ENCODE results near the gene FLVCR2.

Gene FLVCR2

DNA sequence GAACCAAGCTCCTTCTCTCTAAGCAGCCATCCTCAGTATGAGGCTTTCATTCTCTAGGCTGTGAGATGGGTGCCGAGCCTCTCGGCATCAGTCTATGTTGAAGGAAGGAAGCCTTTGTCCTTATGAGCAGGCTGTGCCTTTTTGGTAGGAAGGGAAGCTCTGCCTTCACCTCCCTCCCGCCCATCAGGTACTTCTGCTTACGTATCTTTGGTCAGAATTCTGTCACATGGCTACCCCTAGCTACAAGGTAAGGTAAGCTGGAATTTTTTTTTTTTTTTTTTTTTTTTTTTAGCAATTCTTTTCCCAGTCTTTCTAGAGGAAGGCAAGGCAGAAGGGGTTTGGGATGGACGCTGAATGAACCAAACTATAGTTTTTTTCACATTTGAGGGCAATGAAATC is 39.3 kb upstream of the FLVCR2 start:
- no peak overlapping the region for H3K4me3 ChIP-seq (ENCODE audit: low read length)
- no peak for TF ChIP-seq EZH2phosphoT487 (IDR thresholded peaks at IDR 0.05; ENCODE audit: low read length)
- H3K79me2 ChIP-seq (ENCODE audit: low read length) = no peaks in the 10 kb centered on the region
- no peaks in the 10 kb centered on the region for H4K20me1 ChIP-seq (ENCODE audit: insufficient read depth, low read length)
- H3K9me2 ChIP-seq (replicated peaks; ENCODE audit: insufficient read depth, low read length) = no peaks in the 10 kb centered on the region
- H3K4me2 ChIP-seq (ENCODE audit: low read depth, low read length) = no peak overlapping the region
- no peaks in the 10 kb centered on the region for H3F3A ChIP-seq (ENCODE audit: insufficient read depth, low read length)
- H2AFZ ChIP-seq (ENCODE audit: low read length) = no peak overlapping the region
- DNase-seq = no peak
- no peaks in the 10 kb centered on the region for H3K9me3 ChIP-seq (replicated peaks; ENCODE audit: insufficient read depth, low read length)
- no peak overlapping the region for H3K9ac ChIP-seq (ENCODE audit: low read length)
- no peak overlapping the region for H3K27ac ChIP-seq (ENCODE audit: low read length)
- no peaks in the 10 kb centered on the region for H3K4me1 ChIP-seq (ENCODE audit: low read length)
- H3K27me3 ChIP-seq (replicated peaks; ENCODE audit: insufficient read depth, low read length) = no peaks in the 10 kb centered on the region
- H3K36me3 ChIP-seq (replicated peaks; ENCODE audit: insufficient read depth, low read length) = no peaks in the 10 kb centered on the region

DNA sequence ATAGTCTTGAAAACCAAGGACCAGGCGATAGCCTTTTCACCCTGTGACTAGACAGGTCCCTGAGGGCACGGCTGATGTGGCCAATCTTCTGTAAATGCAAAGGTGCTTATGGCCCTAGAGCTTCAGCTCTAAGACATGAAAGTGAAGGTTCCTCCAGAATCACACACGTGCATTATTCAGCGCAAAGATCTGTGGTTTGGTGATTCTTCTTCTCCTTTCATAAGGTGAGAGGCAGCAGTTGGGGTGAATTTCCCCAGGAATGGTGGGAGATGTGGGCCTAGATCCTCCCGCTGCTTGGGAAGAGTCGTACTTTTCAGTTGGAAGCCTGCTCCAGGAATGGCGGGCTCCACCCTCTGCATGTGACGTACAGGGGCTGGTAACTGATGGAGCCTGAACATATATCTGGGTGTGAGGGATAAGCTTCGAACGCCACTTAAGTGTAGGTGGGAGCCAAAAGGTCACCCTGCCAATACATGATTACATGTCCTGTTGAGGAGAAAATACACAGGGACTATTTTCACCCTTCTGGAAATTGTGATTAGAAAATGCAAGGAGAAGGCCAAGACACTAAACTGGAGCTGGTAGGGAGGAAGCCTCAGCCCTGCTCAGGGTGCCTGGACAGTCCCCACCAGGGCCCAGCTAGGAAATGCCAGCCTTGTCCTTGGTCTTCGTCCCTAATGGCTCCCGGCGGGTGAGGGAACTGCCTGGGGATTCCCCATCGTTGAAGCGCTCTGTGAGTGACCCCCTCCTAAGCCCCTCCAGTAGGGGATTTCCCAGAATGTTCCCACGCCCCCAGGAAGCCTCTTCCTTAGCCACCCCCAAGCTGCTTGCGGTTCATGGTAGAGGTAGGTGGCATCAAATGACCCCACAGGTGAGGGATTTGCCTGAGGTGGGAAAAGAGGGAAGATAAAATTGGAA is 38.6 kb upstream of the FLVCR2 start:
- H3K36me3 ChIP-seq (replicated peaks; ENCODE audit: insufficient read depth, low read length) = no peaks in the 10 kb centered on the region
- no peak overlapping the region for H2AFZ ChIP-seq (ENCODE audit: low read length)
- no peak overlapping the region for H3K4me3 ChIP-seq (ENCODE audit: low read length)
- H4K20me1 ChIP-seq (ENCODE audit: insufficient read depth, low read length) = no peaks in the 10 kb centered on the region
- TF ChIP-seq EZH2phosphoT487 (IDR thresholded peaks at IDR 0.05; ENCODE audit: low read length) = no peak
- TF ChIP-seq, protein P1, sequence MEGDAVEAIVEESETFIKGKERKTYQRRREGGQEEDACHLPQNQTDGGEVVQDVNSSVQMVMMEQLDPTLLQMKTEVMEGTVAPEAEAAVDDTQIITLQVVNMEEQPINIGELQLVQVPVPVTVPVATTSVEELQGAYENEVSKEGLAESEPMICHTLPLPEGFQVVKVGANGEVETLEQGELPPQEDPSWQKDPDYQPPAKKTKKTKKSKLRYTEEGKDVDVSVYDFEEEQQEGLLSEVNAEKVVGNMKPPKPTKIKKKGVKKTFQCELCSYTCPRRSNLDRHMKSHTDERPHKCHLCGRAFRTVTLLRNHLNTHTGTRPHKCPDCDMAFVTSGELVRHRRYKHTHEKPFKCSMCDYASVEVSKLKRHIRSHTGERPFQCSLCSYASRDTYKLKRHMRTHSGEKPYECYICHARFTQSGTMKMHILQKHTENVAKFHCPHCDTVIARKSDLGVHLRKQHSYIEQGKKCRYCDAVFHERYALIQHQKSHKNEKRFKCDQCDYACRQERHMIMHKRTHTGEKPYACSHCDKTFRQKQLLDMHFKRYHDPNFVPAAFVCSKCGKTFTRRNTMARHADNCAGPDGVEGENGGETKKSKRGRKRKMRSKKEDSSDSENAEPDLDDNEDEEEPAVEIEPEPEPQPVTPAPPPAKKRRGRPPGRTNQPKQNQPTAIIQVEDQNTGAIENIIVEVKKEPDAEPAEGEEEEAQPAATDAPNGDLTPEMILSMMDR (IDR thresholded peaks at IDR 0.05; ENCODE audit: low read length) = no peak
- no peak for TF ChIP-seq EZH2 (optimal IDR thresholded peaks at IDR 0.05; ENCODE audit: low read depth, low read length)
- no peaks in the 10 kb centered on the region for H3K9me2 ChIP-seq (replicated peaks; ENCODE audit: insufficient read depth, low read length)
- H3F3A ChIP-seq (ENCODE audit: insufficient read depth, low read length) = no peaks in the 10 kb centered on the region
- DNase-seq = no peak
- H3K79me2 ChIP-seq (ENCODE audit: low read length) = no peaks in the 10 kb centered on the region
- no peaks in the 10 kb centered on the region for H3K27me3 ChIP-seq (replicated peaks; ENCODE audit: insufficient read depth, low read length)
- H3K9ac ChIP-seq (ENCODE audit: low read length) = no peak overlapping the region
- no peak overlapping the region for H3K4me2 ChIP-seq (ENCODE audit: low read depth, low read length)
- H3K9me3 ChIP-seq (replicated peaks; ENCODE audit: insufficient read depth, low read length) = no peaks in the 10 kb centered on the region
- no peaks in the 10 kb centered on the region for H3K4me1 ChIP-seq (ENCODE audit: low read length)
- H3K27ac ChIP-seq (ENCODE audit: low read length) = no peak overlapping the region

DNA sequence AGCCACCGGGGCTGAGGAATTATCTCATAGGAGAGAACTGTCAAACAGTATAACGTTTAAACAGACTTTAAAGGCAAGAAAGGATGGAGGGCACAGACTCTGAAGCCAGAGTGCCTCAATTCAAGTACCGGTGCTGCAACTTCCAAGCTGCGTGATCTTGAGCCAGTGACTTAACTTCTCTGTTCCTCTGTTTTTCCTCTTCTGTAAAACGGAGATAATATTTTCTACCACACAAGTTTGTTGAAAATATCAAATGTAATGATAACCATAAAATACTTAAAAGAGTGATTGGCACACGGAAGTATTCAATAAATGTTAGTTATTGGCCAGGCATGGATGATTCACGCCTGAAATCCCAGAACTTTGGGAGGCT is 38.0 kb upstream of the FLVCR2 start:
- Histone ChIP-seq H3K4me3 (ENCODE audit: low read length) (no peak overlapping the region), H3K36me3 (replicated peaks; ENCODE audit: insufficient read depth, low read length) (no peaks in the 10 kb centered on the region), H3K27me3 (replicated peaks; ENCODE audit: insufficient read depth, low read length) (no peaks in the 10 kb centered on the region), H3K79me2 (ENCODE audit: low read length) (no peaks in the 10 kb centered on the region), H3K9me2 (replicated peaks; ENCODE audit: insufficient read depth, low read length) (no peaks in the 10 kb centered on the region), H3K4me1 (ENCODE audit: low read length) (no peaks in the 10 kb centered on the region), H2AFZ (ENCODE audit: low read length) (no peak overlapping the region), H4K20me1 (ENCODE audit: insufficient read depth, low read length) (no peaks in the 10 kb centered on the region), H3K9ac (ENCODE audit: low read length) (no peak overlapping the region), H3F3A (ENCODE audit: insufficient read depth, low read length) (no peaks in the 10 kb centered on the region), H3K4me2 (ENCODE audit: low read depth, low read length) (no peak overlapping the region), H3K27ac (ENCODE audit: low read length) (no peak overlapping the region), H3K9me3 (replicated peaks; ENCODE audit: insufficient read depth, low read length) (no peaks in the 10 kb centered on the region)
- no peak for TF ChIP-seq EZH2phosphoT487 (IDR thresholded peaks at IDR 0.05; ENCODE audit: low read length)
- TF ChIP-seq EZH2 (optimal IDR thresholded peaks at IDR 0.05; ENCODE audit: low read depth, low read length) = no peak
- TF ChIP-seq, protein P1 (IDR thresholded peaks at IDR 0.05; ENCODE audit: low read length) = no peak
- DNase-seq = no peak

DNA sequence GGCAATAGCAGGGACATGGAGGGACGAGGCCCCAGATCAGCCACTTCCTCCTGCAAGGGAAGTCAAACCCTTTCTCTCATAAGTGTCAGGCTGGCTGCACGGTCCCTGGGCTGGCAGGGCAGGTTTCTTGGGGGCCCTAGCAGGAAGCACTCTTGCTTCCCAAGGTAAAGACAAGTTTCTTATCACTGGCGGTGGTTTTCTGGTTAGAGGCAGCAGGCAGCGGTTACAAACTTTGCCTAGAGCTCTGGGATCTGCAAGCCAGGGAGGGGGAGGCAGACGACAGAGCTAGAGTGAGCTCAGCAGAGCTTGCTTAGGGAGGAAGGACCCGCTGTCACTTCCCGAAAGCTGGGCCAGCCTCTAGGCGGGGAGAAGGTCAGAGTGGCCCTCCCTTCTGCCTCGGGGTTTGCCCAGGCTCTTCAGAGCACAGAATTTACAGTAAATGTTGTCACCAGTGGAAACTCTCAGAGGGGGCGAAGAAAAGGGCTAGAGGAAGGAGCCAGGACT is 35.8 kb upstream of the FLVCR2 start:
- Histone ChIP-seq H3F3A (ENCODE audit: insufficient read depth, low read length) (no peaks in the 10 kb centered on the region), H3K27me3 (replicated peaks; ENCODE audit: insufficient read depth, low read length) (no peaks in the 10 kb centered on the region), H2AFZ (ENCODE audit: low read length) (no peak overlapping the region), H3K4me1 (ENCODE audit: low read length) (no peaks in the 10 kb centered on the region), H3K9me3 (replicated peaks; ENCODE audit: insufficient read depth, low read length) (no peaks in the 10 kb centered on the region), H3K79me2 (ENCODE audit: low read length) (no peaks in the 10 kb centered on the region), H3K9ac (ENCODE audit: low read length) (no peak overlapping the region), H4K20me1 (ENCODE audit: insufficient read depth, low read length) (no peaks in the 10 kb centered on the region), H3K36me3 (replicated peaks; ENCODE audit: insufficient read depth, low read length) (no peaks in the 10 kb centered on the region), H3K4me2 (ENCODE audit: low read depth, low read length) (no peak overlapping the region), H3K9me2 (replicated peaks; ENCODE audit: insufficient read depth, low read length) (no peaks in the 10 kb centered on the region), H3K27ac (ENCODE audit: low read length) (no peak overlapping the region), H3K4me3 (ENCODE audit: low read length) (no peak overlapping the region)
- TF ChIP-seq, protein P1 (IDR thresholded peaks at IDR 0.05; ENCODE audit: low read length) = no peak
- no peak for TF ChIP-seq EZH2 (optimal IDR thresholded peaks at IDR 0.05; ENCODE audit: low read depth, low read length)
- no peak for TF ChIP-seq EZH2phosphoT487 (IDR thresholded peaks at IDR 0.05; ENCODE audit: low read length)
- DNase-seq = no peak

Data from MM.1S (cell line).